Right forelimb (tissue), 1 donor: ENCODE data around the gene PPL.

Experiments used
- DNase-seq: peaks from one replicate; pipeline ENCODE4 v3.0.0-alpha.2; 2018

PPL gene

GRCh38 chr16:4884972-4885874, 51.7 kb downstream of the PPL start:
- DNase-seq: no peak

- no peak for DNase-seq
These were observed 52.7 kb downstream of the PPL start for GRCh38 chr16:4884209-4884608.

DNA sequence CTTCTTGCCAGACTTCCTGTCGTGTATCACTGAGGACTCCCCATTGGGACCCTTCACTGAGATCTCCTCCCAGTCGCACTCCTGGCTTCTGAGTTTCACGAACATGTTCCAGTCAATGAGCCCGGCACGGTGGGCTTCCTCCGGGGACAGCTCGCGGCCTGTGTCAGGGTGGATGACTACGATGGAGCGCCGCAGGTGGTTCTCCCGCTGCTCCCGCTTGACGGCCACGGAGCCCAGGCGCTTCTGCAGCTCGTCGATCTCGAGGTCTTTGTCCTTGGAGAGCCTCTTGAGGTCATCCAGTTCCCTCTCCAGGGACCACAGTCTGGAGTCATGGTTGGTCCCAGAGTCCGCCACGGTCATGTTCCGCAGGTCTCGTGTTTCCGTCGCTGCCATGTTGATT, 53.4 kb downstream of the PPL start:
- no peak for DNase-seq

GRCh38 chr16:4882633-4883285, 54.2 kb downstream of the PPL start:
- no peak for DNase-seq

GRCh38 chr16:4882000-4882632, 54.8 kb downstream of the PPL start:
- DNase-seq: peak; percentile 66

DNA sequence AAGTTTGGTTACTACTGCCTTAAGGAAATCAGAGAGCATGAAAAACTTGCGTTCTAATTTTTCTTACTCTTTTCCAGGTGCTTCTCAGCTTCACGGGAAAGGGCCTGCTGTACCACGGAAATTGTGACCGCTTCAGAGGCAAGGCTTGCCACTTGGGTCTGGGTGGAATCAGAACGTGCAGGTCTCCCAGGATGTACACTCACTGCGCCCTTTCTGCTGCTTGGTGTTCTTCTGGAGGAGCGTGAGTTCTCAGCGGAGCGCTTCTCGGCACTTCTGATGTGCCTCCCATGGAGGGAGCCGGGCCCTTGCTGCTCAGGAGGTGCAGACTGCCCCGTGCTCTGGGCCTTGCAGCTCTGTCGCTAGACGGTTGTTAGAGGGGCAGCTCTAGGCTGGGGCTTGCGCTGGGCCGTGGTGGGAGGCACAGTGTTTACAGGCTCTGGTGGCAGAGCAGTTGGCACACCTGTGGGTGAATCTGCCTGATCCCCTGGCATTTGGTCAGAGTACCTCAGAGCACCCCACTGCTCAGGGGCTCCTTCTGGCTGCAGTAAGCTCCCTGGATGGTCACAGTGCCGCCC, 56.9 kb downstream of the PPL start:
- no peak for DNase-seq

- DNase-seq: no peak
These were observed 57.9 kb downstream of the PPL start for GRCh38 chr16:4879049-4879448.

- no peak for DNase-seq
These were observed 59.6 kb downstream of the PPL start for GRCh38 chr16:4877380-4877685.

DNA sequence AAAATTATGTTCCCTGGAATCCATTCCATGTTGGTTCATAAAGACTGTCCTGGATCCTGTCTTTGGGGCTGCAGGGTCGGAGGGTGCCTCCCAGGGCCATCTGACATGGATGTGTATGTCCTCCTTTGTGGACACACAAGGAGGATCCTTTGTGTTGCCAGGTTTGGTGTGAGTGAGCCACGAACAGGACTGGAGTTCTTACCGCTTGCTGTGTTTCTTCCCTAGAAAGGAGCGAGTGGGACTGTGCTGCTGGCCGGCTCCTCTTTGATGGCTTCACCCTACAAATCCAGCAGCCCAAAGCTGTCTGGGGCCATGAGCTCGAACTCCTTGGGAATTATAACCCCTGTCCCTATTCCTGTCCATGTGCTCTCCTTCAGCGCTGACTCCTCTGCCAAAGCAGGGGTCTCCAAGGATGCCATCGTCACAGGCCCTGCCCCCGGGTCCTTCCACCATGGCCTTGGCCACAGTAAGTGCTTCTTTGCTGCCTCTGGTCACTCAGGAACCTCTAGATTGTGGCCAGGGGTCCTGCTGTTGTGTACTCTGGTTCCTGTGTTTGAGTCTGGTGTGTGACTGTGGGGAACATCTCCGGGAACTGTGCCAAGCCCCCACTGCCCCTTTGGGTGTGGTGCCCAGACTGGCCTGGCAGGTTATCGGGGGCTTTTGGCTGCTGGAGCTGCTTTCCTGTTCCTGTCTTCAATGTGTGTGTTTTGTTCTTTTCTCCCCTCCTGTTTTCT, 60.1 kb downstream of the PPL start:
- DNase-seq: no peak

DNA sequence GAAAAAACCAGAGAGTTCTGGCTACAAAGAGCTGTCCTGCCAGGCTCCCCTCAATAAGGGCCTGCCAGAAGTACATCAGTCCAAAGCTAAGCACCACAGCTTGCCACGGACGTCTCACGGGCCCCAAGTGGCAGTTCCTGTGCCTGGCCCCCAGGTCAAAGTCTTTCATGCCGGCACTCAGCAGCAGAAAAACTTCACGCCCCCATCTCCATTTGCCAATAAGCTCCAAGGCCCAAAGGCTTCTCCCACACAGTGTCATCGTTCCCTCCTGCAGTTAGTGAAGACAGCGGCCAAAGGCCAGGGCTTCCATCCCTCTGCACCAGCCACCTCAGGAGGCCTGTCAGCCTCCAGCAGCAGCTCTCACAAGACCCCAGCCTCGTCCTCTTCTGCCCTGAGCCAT, 62.3 kb downstream of the PPL start:
- no peak for DNase-seq

GRCh38 chr16:4873091-4873490, 63.9 kb downstream of the PPL start:
- DNase-seq: no peak

GRCh38 chr16:4871071-4871470, 65.9 kb downstream of the PPL start:
- no peak for DNase-seq

- DNase-seq: no peak
These were observed 66.7 kb downstream of the PPL start for GRCh38 chr16:4870138-4870671.

DNA sequence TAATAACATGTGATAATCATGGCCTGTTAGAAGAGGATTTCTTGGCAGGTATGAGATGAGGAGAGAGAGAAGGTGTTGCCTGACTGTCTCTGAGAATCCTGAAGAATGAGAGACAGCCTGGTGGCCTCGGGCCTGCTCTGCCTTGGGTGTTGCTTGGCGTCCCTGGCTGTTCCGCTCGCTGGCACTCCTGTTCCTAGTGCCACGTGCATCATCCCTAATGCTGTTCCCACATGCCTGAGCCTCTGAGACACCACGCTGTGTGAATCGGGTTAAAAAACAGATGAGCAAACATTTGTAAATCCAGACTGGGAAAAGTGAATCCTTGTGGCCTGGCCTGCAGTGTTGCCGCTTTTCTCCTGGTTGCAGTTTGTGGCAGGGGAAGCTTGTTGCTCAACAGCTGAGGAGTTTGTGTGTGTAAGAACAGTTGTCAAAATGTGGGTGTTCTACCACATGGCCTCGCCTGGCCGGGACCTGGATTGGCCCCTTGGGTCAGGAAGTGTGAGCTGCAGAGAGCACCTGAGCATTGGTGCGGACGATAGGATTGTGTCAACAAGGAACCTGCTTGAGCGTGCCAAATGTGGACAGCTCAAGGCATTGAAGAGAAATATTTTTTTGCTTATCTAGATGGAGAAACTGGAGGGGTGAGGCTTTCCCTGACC, 67.7 kb downstream of the PPL start:
- no peak for DNase-seq

DNA sequence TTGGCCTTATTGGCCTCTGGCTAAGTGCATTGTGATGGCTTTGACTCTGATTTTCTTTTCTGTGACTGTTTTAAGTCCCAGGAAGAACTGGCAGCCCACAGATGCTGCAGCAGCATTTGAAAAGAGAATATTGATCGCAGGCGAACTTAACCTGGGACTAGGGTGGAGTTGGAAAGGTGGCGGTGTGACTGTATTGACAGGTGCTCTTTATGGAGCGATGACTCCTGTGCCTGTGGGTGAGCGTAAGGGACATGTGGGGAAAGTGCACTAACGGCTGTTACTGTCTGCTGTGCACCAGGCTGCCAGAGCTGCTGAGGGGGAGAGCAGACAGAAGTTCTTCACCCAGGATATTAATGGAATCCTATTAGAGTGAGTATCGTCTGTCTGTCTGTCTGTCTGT, 68.4 kb downstream of the PPL start:
- DNase-seq: no peak

- DNase-seq: no peak
These were observed 68.9 kb downstream of the PPL start for GRCh38 chr16:4868026-4868425.

GRCh38 chr16:4866586-4866985, 70.4 kb downstream of the PPL start:
- DNase-seq: no peak

GRCh38 chr16:4865231-4865860, 71.6 kb downstream of the PPL start:
- no peak for DNase-seq

DNA sequence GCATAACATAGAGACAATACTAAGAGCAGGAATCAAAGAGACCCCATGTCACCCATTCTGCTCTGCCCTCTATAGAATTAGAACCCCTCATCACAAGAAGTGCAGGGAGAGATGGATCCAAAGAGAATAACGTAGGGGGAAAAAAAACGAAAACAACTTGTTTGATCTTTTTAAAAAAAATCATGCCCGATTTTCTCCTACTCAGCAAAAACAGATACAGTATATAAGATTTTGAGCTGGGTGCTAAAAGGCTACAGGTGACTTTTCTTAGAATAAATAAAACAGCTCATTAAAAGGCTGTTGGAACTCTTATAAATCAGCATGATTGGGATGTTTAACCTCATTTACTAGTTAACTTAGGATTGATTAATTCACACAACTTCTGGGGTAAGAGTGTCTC, 72.2 kb downstream of the PPL start:
- no peak for DNase-seq

DNA sequence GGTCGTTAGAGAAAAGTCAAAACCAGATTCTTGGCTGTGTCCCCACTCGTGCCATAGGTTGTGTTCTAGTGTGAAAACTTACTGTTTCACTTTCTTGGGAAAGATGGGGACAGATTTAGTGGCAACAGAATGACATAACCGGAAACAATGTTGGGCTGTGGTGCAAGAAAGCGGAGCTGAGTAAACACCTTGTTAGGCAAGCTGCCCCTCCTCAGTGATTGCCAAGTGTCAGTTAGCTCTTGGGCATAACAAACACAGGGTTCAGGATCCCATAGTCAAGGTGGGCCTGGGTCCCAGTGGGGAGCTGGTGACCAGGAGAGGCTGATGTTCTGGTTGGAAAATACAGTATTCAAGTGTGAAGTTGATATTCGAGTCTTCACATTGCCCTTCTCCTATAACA, 74.3 kb downstream of the PPL start:
- no peak for DNase-seq

GRCh38 chr16:4860727-4861342, 76.1 kb downstream of the PPL start:
- DNase-seq: no peak
